Measurements from ENCODE around the gene HS1BP3. TPM values are rescaled to one million over a fixed set of nuclear protein-coding genes. Genes with fewer than 3 reads are reported as not detected.
A peak's percentile ranks its signal among the peaks of the same experiment; 100 is the strongest.

The HS1BP3 gene
- total and polyA plus RNA-seq, 12 donors: 23.7 to 50.1 (median 40.5) TPM

DNA sequence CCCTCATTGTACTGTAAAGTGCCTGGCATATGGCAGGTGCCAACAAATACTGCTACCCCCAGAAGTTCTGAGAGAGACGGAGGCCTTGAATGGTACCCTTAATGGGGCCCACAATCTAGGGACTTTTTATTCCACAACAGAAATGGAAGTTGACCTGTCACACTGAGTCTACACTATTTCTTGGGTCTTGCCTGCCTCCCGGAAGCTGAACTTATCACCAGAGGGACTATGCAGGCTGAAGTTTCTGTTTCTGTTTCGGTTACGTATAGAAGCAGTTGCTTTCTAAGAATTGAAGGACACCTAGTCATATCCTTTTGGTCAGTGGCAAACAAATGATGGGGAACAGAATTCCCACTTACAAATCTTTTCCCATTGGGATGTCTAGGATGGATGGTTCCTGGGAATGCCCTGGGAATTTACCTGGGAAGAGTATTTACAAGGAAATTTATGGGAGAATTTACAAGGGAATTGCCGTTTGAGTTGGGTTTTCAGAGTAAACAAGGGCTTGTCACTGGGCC lies 74.2 kb downstream of the HS1BP3 start:
- Histone ChIP-seq H3K4me3 (no peak overlapping the region), H3K4me1 (replicated peaks in 1 of 2) (peaks cover 24 to 73% of the 10 kb centered on the region in 2 donors), H3K27me3 (no peaks in the 10 kb centered on the region), H3K9me3 (replicated peaks in 1 of 3) (no peaks in the 10 kb centered on the region), H3K36me3 (replicated peaks in 1 of 2) (no peaks in the 10 kb centered on the region), H3K27ac (peak overlapping the region in 1 of 5 donors; percentile 29)
- DNase-seq: no peak
- 55 to 75% (median 66%) methylated on average over 5 of the region's 5 CpGs for WGBS, 4 donors
- TF ChIP-seq, protein P1, sequence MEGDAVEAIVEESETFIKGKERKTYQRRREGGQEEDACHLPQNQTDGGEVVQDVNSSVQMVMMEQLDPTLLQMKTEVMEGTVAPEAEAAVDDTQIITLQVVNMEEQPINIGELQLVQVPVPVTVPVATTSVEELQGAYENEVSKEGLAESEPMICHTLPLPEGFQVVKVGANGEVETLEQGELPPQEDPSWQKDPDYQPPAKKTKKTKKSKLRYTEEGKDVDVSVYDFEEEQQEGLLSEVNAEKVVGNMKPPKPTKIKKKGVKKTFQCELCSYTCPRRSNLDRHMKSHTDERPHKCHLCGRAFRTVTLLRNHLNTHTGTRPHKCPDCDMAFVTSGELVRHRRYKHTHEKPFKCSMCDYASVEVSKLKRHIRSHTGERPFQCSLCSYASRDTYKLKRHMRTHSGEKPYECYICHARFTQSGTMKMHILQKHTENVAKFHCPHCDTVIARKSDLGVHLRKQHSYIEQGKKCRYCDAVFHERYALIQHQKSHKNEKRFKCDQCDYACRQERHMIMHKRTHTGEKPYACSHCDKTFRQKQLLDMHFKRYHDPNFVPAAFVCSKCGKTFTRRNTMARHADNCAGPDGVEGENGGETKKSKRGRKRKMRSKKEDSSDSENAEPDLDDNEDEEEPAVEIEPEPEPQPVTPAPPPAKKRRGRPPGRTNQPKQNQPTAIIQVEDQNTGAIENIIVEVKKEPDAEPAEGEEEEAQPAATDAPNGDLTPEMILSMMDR (IDR thresholded peaks at IDR 0.05): no peak
- TF ChIP-seq POLR2A (IDR thresholded peaks at IDR 0.05): no peak
- intact Hi-C loops (cut with DNase I): no loop called here

DNA sequence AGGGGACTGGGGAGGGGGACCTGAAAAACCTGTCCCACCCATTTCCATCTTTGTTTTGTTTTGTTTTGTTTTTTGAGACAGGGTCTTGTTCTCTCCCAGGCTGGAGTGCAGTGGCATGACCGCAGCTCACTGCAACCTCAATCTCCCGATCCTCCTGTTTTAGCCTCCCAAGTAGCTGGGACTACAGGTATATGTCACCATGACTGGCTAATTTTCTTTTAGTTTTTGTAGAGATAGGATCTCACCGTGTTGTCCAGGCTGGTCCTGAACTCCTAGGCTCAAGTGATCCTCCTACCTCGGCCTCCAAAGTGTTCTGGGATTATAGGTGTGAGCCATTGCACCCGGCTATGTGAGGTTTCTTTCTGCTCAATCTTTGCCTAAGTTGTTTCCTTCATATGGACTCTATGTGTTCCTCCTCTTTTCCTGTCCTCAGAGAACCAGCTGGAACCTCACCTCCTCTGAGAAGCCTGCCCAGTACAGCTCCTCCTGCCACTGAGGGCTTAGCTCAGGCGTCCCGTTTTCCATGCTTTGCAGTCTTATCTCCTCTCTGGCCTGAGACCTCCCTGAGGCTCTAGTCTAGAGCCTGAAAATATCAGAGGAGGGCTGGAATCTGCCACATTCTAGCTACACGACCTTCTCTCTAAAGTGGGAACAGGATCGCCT lies 74.8 kb downstream of the HS1BP3 start:
- Histone ChIP-seq H3K9me3 (replicated peaks in 1 of 3) (no peaks in the 10 kb centered on the region), H3K36me3 (replicated peaks in 1 of 2) (no peaks in the 10 kb centered on the region), H3K4me1 (replicated peaks in 1 of 2) (peaks cover 24 to 76% of the 10 kb centered on the region in 2 donors), H3K4me3 (no peak overlapping the region), H3K27me3 (no peaks in the 10 kb centered on the region), H3K27ac (peak overlapping the region in 1 of 5 donors; percentile 29)
- no peak for TF ChIP-seq POLR2A (IDR thresholded peaks at IDR 0.05)
- TF ChIP-seq, protein P1 (IDR thresholded peaks at IDR 0.05): no peak
- DNase-seq: no peak
- intact Hi-C loops (cut with DNase I): no loop called here
- 91 to 94% (median 93%) methylated on average over 9 of the region's 9 CpGs for WGBS, 4 donors

DNA sequence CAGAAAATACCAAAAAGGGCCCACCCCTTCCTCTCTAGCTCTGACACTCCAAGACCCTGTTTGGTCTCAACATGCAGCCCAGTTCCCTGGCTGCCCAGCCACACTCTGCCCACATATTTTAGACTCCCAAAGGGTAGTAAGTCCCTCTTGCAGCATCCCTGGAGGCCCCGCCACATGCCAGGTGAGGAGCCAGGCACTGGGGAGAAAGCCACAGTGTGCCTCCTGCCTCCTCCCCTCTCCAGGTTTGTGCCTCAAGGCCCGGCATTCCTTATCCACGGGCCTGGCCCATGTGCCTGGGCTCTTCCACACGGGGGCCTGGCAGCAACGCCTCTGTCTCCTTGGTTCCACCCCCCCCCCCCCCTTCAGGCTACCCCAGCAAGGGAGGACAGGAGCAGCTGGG lies 75.5 kb downstream of the HS1BP3 start:
- no peak for TF ChIP-seq POLR2A (IDR thresholded peaks at IDR 0.05)
- TF ChIP-seq, protein P1 (IDR thresholded peaks at IDR 0.05): no peak
- H3K27ac ChIP-seq: peak overlapping the region in 1 of 5 donors; percentile 15
- 72 to 93% (median 82%) methylated on average over 5 of the region's 5 CpGs for WGBS, 4 donors
- no peak for DNase-seq
- intact Hi-C loops (cut with DNase I): no loop called here
- peaks cover 24 to 73% of the 10 kb centered on the region in 2 donors for H3K4me1 ChIP-seq (replicated peaks in 1 of 2)
- H3K4me3 ChIP-seq: no peak overlapping the region
- H3K9me3 ChIP-seq (replicated peaks in 1 of 3): no peaks in the 10 kb centered on the region
- no peaks in the 10 kb centered on the region for H3K36me3 ChIP-seq (replicated peaks in 1 of 2)
- H3K27me3 ChIP-seq: no peaks in the 10 kb centered on the region

DNA sequence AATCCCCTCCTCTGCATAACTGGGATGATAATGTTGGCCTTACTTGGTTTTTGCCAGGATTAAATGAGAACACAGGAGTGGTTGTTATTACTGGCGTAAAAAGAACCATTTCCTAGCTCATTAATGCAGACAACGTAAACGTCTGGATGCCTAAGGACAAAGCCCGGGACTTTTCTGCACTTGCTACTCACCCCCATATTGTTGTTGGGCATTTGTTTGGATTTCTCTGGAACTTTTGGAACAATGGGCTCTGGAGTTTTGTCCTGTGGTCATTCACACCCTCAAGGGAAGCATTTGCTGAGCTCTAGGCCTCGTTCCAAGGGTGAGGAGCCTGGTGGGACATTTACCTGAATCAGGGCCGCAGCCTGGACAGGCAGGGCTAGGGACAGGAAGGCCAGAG lies 76.0 kb downstream of the HS1BP3 start:
- DNase-seq: no peak
- Histone ChIP-seq H3K9me3 (replicated peaks in 1 of 3) (no peaks in the 10 kb centered on the region), H3K4me1 (replicated peaks in 1 of 2) (peaks cover 21 to 69% of the 10 kb centered on the region in 2 donors), H3K4me3 (no peak overlapping the region), H3K27ac (peak overlapping the region in 2 of 5 donors; percentile 50 to 67), H3K36me3 (replicated peaks in 1 of 2) (no peaks in the 10 kb centered on the region), H3K27me3 (no peaks in the 10 kb centered on the region)
- no peak for TF ChIP-seq POLR2A (IDR thresholded peaks at IDR 0.05)
- TF ChIP-seq, protein P1 (IDR thresholded peaks at IDR 0.05): no peak
- intact Hi-C loops (cut with DNase I): no loop called here
- 91 to 97% (median 94%) methylated on average over 5 to 6 of the region's 6 CpGs for WGBS, 4 donors
